Activated naive CD4-positive, alpha-beta T cell treated with anti-CD3 and anti-CD28 coated beads, Interleukin-2, amount 50 U/mL, for 24 hours (primary cell): ENCODE measurements around the gene SLC7A4.

Experiments used
- H3K27ac Mint-ChIP-seq: one replicate; pipeline ENCODE4 v1.8.0; 2021; ENCODE audit warnings: mild to moderate bottlenecking, mixed read lengths
- H3K27me3 Mint-ChIP-seq: one replicate; pipeline ENCODE4 v1.8.0; 2021; ENCODE audit warnings: mixed read lengths
- H3K36me3 Mint-ChIP-seq: one replicate; pipeline ENCODE4 v1.8.0; 2021; ENCODE audit warnings: mixed read lengths
- H3K4me1 Mint-ChIP-seq: one replicate; pipeline ENCODE4 v1.8.0; 2021; ENCODE audit warnings: mixed read lengths
- H3K4me3 Mint-ChIP-seq: one replicate; pipeline ENCODE4 v1.8.0; 2021; ENCODE audit warnings: mild to moderate bottlenecking, mixed read lengths
- H3K9me3 Mint-ChIP-seq: one replicate; pipeline ENCODE4 v1.8.0; 2021; ENCODE audit warnings: mixed read lengths

The SLC7A4 gene

DNA sequence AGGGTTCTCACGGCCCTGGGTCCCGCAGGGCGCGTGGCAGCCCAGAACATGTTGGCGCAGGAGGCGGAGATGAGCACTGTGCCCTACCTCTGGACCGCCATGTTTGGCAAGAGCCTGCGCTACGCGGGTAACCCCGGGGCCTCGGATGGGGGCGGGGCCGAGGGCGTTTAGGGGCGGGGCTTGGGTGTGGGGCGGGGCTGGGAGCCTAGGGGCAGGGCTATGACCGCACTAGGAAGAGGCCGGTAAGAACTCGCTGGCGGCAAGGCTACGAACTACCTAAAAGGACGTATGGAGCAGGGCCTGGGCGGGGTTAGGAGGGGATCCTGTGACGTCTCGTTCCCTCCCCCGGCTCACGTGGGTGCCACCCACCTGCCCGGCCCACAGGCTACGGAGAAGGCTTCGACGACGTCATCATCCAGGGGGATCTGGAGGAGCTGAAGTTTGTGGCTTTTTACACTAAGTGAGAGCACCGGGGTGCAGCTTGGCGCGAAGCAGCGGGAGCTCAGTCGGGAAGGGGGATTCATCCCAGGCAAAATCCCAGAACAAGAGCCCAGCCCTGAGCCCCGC lies 53.0 kb downstream of the SLC7A4 start:
- H3K27ac Mint-ChIP-seq = peak overlapping the region; percentile 59
- peaks cover 43% of the 10 kb centered on the region for H3K4me1 Mint-ChIP-seq
- H3K36me3 Mint-ChIP-seq = no peaks in the 10 kb centered on the region
- H3K27me3 Mint-ChIP-seq = no peaks in the 10 kb centered on the region
- peak overlapping the region; percentile 83 for H3K4me3 Mint-ChIP-seq
- no peaks in the 10 kb centered on the region for H3K9me3 Mint-ChIP-seq
